SH-SY5Y (cell line): ENCODE results near the gene MAGI2.

ENCODE experiments used
- GATA2 ChIP-seq: IDR thresholded peaks from 2 replicates; pipeline ENCODE4 v1.6.1; 2011; ENCODE audit warnings: mild to moderate bottlenecking, low read depth, low read length
- GATA3 ChIP-seq: IDR thresholded peaks from 2 replicates; pipeline ENCODE4 v1.6.1; 2011; ENCODE audit warnings: low read depth, mild to moderate bottlenecking, low read length, moderate library complexity

DNA sequence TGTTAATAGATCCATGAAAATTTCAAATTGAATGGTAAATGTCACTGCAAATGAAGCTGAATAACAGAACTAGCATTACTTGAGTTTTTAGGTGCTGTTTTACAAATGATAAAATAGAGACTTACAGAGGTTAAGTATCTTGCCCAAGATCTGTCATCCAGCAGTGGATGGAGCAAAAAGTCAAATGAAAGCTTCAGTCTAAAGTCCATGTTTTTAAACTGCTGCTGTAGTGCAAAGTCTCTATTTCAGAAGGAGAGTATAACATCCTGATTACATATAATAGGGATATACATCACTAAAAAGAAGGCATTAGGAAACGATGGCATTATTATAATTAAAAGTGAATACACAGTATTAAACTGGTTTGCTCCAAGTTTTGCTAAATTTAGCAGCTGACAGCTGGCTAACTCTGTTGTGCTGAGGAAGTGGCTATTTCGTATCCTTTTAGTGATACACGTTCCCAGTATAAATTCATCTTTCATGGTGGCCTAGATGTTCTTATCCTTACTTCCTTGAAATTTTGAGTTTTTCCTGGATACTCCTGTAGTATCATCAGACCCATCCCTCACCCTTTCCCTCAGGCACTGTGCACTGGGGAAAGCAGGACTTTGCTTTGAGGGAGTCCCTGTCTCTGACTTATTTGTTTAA, 603.2 kb downstream of the MAGI2 start:
- TF ChIP-seq GATA2 (no peak), GATA3 (no peak)
